HK-2 (cell line): ENCODE results near the gene PDGFA.

ENCODE experiments used
- DNase-seq: peaks from one replicate; pipeline ENCODE4 v3.0.0-alpha.2; 2018; ENCODE audit not compliant: unreplicated experiment

Gene PDGFA

DNA sequence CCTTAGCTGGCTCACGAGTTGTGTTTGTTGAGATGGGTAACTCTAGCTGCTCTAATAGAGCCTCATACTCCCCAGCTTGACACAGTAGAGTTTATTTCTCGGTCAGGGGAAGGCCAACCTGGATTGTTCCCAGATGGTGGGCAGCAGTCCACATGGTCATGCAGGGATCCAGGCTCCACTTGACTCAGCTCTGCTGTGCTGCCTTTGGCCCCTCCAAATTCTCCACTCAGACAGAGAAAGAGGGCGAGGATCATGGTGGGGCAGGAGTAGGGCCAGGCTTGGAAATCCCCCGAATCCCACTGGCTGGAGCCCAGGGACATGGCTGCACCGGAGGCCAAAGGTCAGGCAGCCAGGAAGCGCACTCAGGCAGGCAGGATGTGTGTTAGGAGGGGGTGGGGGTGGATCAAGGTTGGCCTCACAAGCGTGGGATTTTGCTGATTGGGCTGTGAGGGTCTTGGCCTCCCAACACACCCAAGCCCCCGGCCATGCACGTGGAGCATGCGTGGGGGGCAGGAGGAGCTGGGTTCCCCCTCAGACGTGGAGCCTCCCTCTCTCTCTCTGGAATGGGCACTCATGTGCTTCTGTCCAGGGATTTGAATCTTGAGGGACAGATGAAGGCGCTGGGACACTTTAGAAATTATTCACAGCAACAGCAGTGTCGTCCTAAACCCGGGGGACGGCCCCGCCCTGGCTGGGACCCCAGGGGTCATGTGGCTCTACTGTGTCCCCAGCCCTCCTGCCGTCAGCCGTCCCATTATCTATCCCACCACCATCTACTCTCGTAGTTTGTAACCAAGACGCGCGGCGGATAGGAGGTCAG lies 44.8 kb downstream of the PDGFA start:
- DNase-seq, result no peak

DNA sequence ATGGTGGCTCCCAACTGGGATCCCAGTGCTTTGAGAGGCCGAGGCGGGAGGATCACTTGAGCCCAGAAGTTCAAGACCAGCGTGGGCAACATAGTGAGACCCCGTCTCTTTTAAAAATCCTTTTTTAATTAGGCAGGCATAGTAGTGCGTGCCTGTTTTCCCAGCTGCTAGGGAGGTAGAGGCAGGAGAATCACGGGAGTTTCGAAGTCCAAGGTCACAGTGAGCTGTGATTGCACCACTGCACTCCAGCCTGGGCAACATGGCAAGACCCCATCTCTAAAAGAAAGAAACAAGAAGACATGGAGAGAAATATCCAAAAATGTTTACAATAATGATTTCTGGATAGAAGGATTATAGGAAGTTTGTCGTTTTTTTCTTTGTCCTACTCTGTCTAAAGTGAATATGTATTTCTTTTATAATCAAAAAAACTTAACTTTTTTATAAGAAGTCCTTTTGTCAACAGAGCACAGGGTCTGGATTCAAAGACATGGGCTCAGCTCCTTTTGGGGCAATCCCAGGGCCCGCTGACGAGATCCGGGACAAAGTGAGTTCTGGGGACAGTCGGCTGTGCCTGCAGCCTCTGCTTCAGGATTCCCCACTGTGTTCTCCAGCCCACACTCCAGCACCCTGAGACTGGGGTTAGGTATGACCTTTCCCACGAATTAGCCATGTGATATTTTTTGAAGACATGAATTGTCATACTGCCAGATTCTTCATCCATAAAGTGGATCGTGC lies 45.6 kb downstream of the PDGFA start:
- no peak for DNase-seq

DNA sequence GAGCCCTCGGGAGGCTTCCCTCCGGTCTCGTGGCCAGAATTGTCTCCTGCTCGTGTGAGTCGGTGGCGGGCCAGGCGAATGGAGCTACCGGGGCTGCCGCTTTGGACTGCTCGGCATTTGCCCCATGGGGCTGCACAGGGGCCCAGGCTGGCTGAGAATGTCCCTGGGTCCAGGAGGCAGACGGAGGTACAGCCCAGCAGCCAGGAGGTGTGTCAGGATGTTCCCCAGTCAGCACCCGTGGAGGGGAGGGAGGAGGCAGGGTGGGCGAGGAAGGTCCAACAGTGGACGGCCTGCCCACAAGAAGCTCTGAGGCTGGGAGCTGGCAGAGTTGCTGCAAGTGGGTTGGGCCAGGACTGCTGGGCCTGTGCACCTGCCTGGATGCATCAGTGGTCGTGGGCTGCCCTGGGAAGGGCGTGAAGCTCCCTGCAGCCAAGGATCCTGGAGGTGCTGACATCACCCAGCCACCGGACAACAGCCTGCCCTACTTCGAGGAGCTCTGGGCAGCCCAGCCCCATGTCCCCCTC lies 46.4 kb downstream of the PDGFA start:
- no peak for DNase-seq

DNA sequence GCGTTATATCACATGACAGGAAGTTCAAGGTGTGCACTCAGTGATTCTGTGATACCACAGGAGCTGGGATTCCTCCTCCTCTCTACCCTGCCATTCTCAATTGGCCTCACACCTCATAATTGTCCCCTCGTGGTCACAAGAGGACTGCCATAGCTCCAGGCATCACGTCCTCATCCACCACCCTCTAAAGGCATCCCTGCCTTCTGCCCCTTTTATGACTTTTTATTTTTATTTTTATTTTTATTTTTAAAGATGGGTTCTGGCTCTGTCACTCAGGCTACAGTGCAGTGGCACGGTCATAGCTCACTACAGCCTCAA lies 47.0 kb downstream of the PDGFA start:
- no peak for DNase-seq

DNA sequence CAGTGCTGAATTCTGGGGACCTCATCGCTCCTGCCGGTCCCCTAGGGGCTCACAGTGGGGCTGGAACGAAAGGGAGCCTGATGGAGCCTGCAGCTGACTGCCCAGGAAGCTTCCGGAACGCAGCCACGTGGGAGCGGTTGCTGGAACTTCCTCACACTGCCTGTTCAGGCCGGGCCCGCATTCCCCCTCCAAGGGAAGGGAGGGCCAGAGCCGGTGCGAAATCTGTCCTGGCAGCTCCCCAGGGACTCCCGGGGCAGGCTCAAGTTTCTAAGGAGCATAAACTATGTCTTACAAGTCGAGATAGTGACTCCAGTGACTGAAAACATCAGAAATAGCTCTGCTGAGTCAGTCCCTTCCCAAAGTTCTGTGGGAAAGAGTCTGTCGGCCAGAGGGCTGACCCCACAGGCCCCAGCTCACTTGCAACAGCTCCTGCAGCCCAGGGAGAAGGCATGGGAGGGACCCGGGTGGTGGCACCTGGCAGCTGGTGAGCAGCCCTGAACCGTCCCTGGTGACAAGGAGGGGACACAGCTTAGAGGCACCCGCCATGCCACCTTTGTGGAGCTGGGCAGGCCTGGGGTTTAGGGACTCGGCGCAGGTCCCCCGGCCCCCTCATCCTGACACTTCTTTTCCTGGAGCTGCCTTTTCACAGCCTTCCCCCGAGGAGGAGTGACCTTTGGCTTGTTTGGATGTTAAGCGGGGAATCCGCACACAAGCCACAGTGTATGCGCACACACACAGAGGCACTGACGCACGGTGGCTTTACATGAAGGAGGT lies 47.6 kb downstream of the PDGFA start:
- no peak for DNase-seq

DNA sequence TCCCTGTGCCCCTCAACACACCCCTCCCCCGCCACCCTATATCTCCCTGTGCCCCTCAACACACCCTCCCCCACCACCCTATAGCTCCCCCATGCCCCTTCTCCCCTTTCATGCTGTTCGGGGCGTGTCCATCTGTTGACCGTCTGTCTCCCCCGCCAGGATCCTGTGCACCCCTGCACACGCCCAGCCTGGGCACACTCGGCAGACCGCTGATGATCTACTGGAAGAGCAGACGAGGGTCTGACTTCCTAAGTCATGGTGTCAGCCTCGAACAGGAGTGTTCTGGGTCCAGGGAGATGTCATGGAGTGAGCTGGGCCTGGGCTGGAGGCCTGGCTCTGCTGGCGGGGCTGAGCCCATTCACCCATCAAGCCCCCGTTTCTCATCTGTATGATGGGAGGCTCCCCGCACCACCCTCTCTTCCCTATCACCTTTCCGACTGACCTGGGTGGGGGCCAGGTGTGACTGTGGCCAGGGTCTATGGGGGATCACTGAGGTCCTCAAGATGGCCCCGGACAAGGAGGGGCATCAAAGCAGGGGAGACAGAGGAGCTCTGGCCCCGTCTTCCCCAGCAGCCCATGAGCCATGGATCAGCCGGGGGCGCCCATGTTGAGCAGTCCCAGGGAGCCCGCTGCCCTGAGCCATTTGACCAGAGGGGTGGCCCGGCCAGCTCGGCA lies 48.3 kb downstream of the PDGFA start:
- no peak for DNase-seq

DNA sequence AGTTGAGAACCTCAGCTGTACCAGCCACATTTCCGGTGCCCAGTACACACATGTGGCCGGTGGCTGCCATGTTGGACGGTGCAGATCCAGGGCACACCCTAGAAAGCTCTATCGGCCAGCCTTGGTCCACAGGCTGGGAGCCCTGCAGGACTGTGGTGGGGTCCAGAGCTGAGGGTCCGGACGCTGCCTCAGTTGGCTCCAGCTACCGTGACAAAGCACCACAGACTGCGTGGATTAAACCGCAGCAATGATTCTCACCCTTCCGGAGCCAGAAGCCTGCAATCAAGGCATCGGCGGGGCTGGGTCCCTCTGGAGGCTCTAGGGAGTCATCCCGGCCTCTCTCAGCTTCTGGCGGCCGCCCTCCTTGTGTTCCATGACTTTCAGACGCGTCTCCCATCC lies 50.1 kb downstream of the PDGFA start:
- no peak for DNase-seq

DNA sequence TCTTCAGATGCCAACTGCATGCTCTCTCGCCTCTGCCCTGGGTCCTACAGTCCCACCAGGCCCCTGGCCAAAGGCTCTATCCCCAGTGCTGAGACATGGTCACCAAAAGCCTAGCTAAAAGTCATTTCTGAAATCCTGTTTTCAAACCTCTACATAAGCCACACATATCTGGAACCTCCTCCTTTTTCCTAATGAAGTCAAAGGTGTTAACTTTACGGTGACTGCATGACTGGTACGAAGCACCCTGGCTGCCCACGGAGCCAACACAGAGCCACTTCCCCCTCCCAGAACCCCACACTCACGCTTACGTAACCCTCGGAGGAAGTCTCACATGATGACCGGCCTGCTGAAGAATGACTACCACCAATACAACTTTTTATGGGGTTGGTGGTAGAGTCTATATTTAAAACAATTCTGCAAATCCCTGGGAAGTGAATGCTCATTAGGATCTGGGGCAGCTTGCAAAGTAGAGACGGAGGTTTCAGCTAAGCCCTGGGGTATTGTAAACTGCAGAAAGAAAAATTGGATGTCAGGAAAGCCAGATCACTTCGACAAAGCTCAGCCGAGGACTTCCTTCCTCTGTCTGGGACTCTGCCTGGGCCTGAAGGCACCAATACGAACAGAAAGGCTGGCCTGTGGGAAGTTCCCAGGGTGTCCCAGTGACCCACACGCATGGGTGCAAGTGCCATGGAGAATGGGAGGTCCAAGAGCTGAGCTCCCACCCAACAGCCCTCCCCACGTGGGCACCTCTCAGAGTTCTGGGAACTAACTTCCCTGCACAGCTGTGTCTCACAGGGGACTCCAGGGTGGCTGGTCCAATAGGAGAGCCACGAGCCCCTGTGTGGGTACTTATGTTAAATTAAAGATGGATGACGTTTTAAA lies 50.7 kb downstream of the PDGFA start:
- no peak for DNase-seq

DNA sequence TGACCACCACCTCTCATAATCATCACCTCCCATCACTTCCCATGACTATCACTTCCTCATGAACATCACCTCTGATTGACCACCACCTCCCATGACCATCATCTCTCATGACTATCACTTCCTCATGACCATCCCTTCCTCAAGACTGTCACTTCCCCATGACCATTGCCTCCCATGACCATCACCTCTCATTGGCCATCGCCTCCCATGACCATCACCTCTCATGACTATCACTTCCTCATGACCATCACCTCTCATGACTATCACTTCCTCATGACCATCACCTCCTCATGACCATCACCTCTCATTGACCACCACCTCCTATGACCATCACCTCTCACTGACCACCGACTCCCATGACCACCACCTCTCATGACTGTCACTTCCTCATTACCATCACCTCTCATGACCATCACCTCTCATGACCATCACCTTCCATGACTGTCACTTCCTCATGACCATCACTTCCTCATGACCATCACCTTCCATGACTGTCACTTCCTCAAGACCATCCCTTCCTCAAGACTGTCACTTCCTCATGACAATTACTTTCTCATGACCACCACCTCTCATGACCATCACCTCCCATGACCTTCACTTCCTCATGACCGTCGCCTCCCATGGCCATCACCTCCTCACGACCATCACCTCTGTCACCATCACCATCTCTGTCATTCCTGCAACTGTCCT lies 51.6 kb downstream of the PDGFA start:
- DNase-seq, result no peak

DNA sequence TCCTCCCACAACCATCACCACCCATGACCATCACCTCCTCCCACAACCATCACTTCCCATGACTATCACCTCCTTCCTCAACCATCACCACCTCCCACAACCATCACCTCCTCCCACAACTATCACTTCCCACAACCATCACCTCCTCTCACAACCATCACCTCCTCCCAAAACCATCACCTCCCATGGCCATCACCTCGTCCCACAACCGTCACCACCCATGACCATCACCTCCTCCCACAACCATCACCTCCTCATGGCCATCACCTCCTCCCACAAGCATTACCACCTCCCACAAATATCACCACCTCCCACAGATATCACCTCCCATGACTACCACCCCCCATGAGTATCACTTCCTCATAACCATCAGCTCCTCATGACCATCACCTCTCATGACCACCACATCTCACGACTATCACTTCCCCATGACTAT lies 52.2 kb downstream of the PDGFA start:
- no peak for DNase-seq

DNA sequence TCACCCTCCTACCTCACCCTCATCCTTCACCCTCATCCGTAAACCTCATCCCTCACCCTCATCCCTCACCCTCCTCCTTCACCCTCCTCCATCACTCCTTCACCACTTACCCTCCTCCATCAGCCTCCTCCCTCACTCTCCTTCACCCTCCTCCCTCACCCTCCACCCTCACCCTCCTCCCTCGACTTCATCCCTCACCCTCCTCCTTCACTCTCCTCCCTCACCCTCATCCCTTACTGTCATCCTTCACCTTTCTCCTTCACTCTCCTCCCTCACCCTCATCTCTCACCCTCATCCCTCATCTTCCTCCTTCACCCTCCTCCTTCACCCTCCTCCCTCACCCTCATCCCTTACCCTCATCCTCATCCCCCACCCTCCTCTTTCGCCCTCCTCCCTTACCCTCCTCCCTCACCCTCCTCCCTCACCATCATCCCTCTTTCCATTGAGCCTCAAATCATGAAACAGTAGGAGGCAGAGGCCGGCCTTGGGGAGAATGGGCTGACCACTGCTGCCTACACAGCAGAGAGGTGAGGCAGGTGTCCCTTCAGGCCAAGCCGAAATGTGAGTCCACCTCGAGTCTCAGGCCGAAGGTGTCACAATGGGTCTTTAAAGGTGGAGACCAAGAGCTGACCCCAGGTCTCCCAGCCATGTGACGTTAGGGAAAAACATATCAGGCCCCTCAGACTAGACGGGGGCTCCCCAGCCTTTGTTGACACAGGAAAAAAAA lies 53.0 kb downstream of the PDGFA start:
- no peak for DNase-seq

DNA sequence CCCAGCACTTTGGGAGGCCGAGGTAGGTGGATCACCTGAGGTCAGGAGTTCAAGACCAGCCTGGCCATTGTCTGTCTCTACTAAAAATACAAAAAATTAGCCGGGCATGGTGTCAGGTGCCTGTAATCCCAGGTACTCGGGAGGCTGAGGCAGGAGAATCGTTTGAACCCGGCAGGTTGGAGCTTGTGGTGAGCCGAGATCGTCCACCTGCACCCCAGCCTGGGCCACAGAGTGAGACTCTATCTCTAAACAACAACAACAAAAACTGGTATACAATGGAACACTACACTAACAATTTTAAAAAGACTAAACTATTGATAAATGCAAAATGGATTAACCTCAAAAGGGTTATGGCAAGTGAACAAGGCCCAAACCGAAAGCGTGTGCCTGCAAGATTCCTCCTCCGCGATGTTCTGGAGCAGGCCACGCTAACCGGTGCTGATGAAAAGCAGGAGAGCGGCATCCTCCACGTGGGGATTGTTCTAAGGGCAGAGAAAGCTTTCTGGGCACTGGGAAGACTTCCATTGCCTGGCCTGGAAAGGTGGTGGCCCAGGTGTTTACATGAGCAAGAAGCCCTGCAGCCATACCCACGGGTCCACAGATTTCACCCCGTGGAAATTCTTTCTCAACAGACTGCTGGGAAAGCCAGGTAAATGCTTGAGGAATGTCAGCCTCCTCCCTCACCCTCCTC lies 53.8 kb downstream of the PDGFA start:
- DNase-seq, result no peak

DNA sequence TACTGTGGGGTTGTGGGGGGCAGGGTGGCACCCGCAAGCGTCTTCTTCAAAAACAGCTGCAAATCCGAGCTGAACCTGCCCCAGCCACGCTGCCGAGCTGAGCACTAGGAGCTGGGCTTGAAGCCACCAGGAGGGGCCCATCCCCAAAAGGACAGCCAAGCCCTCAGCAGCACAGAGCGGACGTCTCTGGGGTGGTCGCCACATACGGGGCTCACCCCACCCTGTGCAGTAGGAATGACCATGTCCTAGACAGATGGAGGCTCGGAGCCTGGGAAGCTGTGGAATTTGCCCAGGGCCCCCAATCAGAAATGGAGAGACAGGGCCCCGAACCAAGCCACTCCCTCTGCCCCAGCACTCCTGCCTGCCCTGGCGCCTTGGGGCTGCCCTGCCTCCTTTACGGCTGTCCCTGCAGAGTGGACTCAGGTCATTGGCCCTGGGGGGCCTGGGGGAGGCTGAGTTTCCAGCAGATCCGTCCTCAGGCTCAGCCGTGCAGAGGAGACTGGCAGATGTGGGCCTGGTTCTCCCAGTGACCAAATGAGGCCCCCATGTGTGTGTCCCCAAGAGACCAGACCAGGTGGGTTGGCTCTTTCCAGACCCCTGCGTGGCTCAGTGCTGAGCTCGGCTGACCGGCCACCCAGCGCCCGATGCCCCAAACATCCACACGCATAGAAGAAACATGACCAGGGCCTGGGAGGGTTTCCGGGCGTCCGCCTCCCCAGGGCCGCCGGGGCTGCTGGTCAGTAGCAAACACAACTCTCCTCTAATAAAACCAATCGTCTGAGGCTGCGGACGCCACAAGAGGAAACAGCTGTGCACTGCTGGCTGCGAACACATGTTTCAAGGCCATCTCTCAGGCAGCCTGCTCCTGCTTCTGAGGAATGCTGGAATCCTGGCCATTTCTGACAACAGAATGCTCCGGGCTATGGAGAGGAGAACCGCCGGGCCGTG lies 54.9 kb downstream of the PDGFA start:
- DNase-seq, result no peak

DNA sequence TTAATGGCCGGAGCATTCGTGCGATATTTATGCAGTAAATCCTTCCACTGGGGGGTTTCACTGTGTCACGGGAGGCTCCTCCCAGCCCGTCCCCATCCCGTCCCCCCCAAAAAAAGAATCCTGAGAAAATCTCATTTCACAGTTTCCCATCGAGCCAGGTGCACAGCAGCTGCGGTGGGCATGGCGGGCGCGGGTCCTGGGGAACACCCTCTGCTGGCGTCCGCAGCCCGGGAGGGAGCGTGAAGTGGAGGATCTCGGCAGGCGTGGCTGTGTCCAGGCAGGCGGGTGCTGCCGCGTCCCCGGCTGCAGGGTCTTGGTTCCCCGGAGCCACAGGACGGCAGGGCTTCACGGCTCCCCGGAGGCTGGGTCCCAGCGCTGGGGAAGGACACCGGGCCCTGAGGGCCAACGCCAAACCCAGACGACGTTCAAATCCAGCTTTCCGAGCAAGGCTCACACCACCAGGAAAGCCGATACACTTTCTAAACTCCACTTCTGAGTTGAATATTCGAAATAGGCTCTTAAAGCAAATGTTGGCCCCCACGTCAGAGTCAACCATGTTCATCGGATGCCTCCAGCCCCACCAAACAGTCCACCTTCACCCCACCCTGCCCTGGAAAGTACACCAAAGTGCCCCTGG lies 55.7 kb downstream of the PDGFA start:
- no peak for DNase-seq

DNA sequence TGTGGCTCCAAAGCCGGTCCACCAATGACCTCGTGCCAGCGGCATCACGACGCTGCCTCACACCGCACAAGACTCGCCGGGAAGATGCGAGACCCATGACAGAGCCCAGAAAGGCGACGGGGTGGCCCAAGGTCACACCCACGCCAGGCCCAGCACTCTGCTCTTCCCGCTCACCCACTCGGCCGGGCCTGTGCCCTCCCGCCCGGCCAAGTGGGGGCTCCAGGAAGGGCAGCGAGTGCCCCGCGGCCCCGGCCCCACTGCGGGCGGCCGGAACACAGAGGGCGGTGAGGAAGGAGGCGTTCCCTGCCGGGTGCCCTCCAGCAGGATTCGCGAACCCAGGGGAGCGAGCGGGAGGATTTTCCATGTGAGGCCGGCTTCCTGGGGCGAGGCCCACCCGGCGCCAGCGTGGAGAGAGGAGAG lies 56.3 kb downstream of the PDGFA start:
- DNase-seq, result no peak

DNA sequence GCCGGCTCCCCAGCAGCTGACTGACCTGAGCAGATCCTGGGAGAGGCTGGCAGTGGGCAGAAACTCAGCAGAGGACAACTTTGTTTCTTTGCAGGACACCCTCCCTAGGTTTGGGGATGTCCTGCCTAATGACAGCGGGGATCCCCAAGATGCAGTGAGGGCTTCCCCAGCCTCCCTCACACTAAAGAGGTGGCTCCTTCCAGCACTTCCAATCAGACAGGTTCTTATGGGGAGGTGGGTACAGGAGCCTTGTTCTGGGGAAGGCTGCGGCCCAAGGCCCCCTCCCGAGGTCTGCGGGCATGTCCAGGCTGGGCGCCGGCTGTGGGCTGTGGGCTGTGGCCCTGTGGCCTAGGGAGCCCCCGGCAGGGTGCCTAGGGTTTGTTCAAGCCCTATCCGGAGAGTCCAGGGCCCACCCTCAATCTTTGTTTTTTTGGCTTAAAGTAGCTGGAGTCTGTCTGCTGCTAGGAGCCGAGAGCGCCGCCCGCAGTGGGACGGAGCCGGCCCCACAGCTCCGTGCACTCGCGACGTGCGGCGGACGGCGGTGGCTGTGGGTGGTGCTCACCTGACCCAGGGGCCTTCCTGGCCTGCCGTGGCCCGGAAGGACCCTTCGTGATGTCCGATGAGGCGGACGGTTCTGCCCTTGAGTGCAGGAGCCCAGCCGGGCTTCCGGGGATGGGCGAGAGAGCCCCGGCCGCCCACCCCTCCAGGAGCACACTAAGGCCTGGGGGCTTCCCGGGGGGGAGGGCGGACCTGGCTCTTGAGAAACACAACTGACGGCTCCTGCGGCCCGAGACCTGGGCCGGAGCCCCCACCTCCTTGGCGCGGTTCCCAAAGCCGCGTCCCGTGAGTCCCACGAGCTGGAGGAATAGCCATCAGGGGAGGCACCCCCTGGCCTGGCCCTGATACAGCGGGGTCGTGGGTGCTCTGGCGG lies 57.2 kb downstream of the PDGFA start:
- DNase-seq, result no peak
